IPS-15b (cell line): Measurements from ENCODE around the gene TMEM119.
"Not testable (repeated sequence)": the region's sequence is repeated elsewhere in the genome, so short reads cannot be mapped to it uniquely, and the experiment has no call there.

Experiments
- H3K27me3 ChIP-seq: one replicate; pipeline ENCODE4 v1.6.1; 2013; ENCODE audit warnings: low read length; ENCODE audit not compliant: control insufficient read depth, insufficient read depth
- H3K36me3 ChIP-seq: one replicate; pipeline ENCODE4 v1.6.1; 2013; ENCODE audit warnings: low read length; ENCODE audit not compliant: control insufficient read depth, insufficient read depth
- H3K4me1 ChIP-seq: one replicate; pipeline ENCODE4 v1.6.1; 2013; ENCODE audit warnings: mild to moderate bottlenecking, low read length; ENCODE audit not compliant: control insufficient read depth, insufficient read depth
- H3K4me3 ChIP-seq: one replicate; pipeline ENCODE4 v1.5.1; 2013; ENCODE audit warnings: low read depth, low read length
- H3K9ac ChIP-seq: one replicate; pipeline ENCODE4 v1.6.1; 2013; ENCODE audit warnings: low read depth, mild to moderate bottlenecking, low read length
- H3K9me3 ChIP-seq: one replicate; pipeline ENCODE4 v1.6.1; 2013; ENCODE audit warnings: mild to moderate bottlenecking, low read length; ENCODE audit not compliant: control insufficient read depth, insufficient read depth

The TMEM119 gene

DNA sequence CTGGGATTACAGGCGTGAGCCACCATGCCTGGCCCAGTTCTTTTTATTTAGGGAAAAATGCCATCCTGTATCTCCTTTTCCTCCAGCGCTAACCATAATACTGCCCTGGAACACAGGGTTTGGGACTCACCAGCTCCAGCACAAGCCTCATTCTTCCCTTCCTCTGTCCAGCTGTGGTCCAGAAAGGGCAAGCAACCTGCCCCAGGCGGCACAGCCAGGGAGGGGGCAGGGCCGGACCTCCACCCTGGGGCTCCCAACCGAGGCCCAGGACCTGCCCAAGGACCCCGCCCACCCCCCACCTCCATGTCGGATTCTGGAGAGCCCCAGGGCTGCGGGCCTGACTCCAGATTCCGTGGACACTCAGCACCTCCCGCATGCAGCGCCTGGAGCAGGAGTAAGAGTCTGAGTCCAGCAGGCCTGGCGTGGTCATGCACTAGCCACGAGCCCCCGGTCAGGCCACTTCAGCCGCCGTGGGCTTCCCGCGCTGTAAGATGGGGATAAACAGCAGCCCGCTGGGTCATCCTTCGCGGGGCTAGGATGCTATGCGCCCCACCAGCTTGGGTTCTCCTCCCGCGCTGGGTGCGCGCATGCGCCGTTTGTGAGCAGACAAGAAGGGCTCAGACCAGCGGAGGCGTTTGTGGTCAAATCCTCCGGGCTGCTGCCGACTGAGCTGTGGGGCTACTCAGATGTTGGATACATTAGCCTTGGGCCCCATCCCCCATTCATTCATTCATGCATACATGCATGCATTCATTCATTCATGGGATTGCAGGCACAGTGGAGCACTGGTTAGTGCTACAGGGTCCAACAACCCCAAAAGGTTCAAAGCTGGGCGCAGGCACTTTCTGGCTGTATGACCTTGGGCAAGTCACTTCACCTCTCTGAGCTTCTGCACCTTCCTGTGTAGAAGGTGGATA, 16.3 kb downstream of the TMEM119 start:
- Histone ChIP-seq H3K27me3 (no peaks in the 10 kb centered on the region), H3K9me3 (no peaks in the 10 kb centered on the region), H3K4me3 (no peak overlapping the region), H3K36me3 (no peaks in the 10 kb centered on the region), H3K9ac (no peak overlapping the region), H3K4me1 (no peaks in the 10 kb centered on the region)

DNA sequence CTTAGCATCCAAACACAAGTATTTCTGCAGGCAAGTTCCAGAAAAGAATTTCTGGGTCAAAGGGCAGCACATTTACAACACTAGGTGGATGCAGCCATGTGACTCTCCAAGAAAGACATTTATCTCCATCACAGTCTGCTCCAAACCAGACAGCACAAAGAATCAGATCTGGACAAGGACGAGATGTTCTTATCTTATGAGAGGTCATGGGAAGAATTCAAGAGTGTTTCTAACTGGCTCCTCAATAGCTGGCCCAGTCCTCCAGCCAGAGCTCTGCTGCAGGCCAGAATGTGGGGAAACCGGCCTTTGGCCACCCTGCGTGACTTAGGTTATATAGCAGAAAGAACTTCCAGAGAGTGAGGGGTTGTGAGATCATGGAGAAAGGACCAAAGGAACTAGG, 17.4 kb downstream of the TMEM119 start:
- Histone ChIP-seq H3K4me3 (no peak overlapping the region), H3K9me3 (no peaks in the 10 kb centered on the region), H3K9ac (no peak overlapping the region), H3K27me3 (no peaks in the 10 kb centered on the region), H3K4me1 (no peaks in the 10 kb centered on the region), H3K36me3 (no peaks in the 10 kb centered on the region)

DNA sequence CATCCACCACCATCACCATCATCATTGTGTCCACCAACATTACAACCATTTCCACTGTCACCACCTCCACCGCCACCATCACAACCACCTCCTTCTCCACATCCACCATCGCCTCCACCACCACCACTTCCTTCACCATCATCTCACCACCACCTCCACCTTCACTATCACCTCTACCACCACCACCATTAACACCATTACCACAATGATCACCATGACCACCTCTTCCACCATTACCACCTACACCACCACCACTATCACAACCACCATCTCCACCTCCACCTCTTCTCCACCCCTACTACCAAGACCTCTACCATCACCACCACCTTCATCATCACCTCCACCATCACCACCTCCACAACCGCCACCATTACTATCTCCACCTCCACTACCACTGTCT, 19.1 kb downstream of the TMEM119 start:
- Histone ChIP-seq H3K4me3 (no peak overlapping the region), H3K27me3 (no peaks in the 10 kb centered on the region), H3K4me1 (no peaks in the 10 kb centered on the region), H3K9me3 (no peaks in the 10 kb centered on the region), H3K36me3 (no peaks in the 10 kb centered on the region), H3K9ac (no peak overlapping the region)

DNA sequence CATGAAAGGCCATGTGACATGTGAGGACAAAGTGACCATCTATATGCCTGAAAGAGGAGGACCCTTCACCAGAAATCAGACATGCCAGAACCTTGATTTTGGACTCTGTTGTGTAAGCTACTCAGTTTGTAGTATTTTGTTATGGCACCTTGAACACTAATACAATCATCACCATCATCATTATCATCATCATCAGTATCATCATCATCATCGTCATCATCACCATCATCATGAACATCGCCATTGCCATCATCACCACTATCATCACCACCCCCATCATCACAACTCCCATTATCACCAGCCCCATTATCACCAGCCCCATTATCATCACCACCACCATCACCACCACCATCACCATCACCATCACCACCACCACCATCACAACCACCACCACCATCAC, 19.6 kb downstream of the TMEM119 start:
- no peaks in the 10 kb centered on the region for H3K36me3 ChIP-seq
- no peaks in the 10 kb centered on the region for H3K27me3 ChIP-seq
- no peaks in the 10 kb centered on the region for H3K9me3 ChIP-seq
- no peaks in the 10 kb centered on the region for H3K4me1 ChIP-seq
- H3K9ac ChIP-seq, result no peak overlapping the region
- no peak overlapping the region for H3K4me3 ChIP-seq

DNA sequence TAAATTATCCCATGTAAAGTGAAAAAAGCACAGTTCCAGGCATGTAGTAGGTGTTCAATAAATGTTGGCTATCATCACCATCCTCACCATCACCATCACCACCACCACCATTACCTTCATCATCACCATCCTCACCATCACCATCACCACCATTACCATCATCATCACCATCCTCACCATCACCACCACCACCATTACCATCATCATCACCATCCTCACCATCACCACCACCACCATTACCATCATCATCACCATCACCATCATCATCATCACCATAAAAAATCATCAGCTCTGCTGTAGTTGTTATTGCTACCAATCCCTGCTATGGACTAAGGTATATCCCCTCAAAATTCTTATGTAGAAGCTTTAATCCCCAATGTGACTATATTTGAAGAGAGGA, 20.4 kb downstream of the TMEM119 start:
- Histone ChIP-seq H3K9me3 (no peaks in the 10 kb centered on the region), H3K4me1 (no peaks in the 10 kb centered on the region), H3K9ac (no peak overlapping the region), H3K27me3 (no peaks in the 10 kb centered on the region), H3K36me3 (no peaks in the 10 kb centered on the region), H3K4me3 (no peak overlapping the region)

DNA sequence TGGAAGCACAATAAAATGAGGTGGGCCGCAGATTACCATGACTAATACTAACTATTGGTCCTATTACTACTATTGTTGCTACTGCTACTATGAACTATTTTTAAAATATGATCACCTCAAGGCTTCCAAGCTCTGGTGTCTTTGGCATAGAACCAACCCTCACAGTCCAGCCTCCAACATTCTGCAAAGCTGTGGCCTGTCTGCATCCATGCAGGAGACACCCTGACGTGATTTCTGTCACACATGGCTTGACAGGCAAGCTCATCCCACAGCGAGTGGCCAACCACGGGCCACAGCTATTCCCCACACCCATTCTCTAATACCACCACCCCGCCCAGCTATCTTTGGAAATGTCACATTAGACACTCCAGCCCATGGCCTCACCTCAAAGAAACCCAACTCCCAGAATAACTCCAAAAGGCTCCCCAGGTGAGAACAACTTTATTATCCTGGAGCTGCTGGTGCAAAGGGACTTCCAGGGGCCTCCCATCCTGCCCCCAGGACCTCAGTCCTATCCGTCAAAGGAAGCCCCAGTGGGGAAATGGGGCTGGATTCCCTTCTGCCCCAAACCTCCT, 21.1 kb downstream of the TMEM119 start:
- Histone ChIP-seq H3K9me3 (no peaks in the 10 kb centered on the region), H3K4me3 (no peak overlapping the region), H3K4me1 (no peaks in the 10 kb centered on the region)

DNA sequence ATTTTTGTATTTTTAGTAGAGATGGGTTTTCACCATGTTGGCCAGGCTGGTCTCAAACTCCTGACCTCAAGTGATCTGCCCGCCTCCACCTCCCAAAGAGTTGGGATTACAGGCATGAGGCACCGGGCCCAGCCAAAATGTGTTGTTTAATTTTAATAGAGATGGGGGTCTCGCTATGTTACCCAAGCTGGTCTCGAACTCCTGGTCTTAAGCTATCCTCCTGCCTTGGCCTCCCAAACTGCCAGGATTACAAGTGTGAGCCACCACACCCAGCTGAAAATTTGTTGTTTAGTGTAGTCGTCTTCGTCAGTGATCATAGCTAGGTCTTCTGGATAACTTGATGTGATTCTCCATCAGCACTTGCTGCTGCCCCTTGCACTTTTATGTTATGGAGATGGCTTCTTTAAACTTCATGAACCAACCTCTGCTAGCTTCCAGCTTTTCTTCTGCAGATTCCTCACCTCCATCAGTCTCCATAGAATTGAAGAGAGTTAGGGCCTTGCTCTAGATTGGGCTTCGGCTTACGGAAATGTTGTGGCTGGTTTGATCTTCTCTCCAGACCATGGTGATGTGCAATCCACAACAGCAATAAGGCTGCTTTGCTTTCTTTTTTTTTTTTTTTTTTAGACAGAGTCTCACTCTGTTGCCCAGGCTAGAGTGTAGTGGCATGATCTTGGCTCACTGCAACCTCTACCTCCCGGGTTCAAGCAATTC, 22.5 kb downstream of the TMEM119 start:
- H3K4me1 ChIP-seq, result no peaks in the 10 kb centered on the region
- no peaks in the 10 kb centered on the region for H3K9me3 ChIP-seq
- H3K4me3 ChIP-seq, result no peak overlapping the region
- no peak overlapping the region for H3K9ac ChIP-seq
- H3K27me3 ChIP-seq, result no peaks in the 10 kb centered on the region
- H3K36me3 ChIP-seq, result no peaks in the 10 kb centered on the region

More for the DNA sequence above, 21.1 kb downstream of the TMEM119 start:
- H3K27me3 ChIP-seq, result no peaks in the 10 kb centered on the region
- H3K9ac ChIP-seq, result no peak overlapping the region
- no peaks in the 10 kb centered on the region for H3K36me3 ChIP-seq

DNA sequence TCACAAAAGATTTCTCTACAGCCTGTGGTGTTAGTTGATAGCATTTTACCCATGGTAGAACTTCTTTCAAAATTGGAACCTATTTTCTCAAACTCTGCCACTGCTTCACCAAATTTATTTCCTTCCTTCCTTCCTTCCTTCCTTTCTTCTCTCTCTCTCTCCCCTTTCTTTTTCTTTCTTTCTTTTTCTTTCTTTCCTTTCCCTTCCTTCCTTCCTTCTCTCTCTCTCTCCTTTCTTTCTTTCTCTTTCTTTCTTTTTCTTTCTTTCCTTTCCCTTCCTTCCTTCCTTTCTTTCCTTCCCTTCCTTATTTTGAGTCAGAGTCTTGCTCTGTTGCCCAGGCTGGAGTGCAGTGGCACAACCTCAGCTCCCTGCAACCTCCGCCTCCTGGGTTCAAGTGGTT, 23.6 kb downstream of the TMEM119 start:
- H3K9me3 ChIP-seq, H3K27me3 ChIP-seq, H3K4me3 ChIP-seq, H3K36me3 ChIP-seq, H3K4me1 ChIP-seq, H3K9ac ChIP-seq: not testable (repeated sequence)

DNA sequence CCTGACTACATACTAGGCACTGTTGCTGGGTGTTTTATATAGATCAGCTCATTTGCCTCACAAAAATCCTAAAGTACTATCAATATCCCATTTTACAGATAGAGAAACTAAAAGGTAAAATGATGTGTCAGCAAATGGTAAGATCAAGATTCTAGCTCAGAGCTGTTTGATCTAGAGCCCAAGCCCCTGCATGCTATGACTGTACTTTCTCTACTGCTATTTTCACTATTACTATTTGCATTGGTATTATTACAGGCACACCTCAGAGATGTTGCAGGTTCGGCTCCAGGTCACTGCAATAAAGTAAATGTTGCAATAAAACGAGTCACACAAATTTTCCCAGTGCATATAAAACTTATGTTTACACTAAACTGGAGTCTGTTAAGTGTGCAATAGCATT, 24.6 kb downstream of the TMEM119 start:
- no peaks in the 10 kb centered on the region for H3K27me3 ChIP-seq
- no peaks in the 10 kb centered on the region for H3K9me3 ChIP-seq
- no peak overlapping the region for H3K9ac ChIP-seq
- no peak overlapping the region for H3K4me3 ChIP-seq
- no peaks in the 10 kb centered on the region for H3K4me1 ChIP-seq
- no peaks in the 10 kb centered on the region for H3K36me3 ChIP-seq

DNA sequence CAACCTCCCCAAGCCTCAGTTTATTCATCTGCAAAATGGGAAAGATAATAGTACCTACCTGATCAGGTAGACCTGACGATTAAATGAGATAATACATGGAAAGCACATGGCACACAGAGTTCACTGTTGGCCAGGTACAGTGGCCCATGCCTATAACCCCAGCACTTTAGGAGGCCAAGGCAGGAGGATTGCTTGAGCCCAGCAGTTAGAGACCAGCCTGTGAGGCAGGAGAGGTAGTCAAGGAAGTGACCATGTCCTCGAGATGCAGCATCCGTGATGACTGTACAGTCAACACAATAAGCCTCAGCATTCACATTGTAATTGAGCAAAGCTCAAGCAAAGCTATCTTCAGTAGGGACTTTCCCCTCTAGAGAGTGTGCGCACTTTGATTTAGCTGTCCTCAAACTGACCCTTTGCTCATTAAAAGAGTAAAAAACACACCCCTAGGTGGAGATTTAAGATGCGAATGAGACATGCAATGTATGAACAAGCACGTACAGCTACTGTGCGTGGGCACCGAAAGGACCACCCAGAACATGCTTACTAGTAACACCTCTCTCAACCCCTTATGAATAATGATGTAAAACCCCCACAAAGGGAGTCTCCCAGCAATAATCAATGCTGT, 25.6 kb downstream of the TMEM119 start:
- H3K9ac ChIP-seq, result no peak overlapping the region
- no peak overlapping the region for H3K4me3 ChIP-seq
- no peaks in the 10 kb centered on the region for H3K27me3 ChIP-seq
- peaks cover 10% of the 10 kb centered on the region for H3K36me3 ChIP-seq
- H3K9me3 ChIP-seq, result no peaks in the 10 kb centered on the region
- H3K4me1 ChIP-seq, result no peaks in the 10 kb centered on the region

DNA sequence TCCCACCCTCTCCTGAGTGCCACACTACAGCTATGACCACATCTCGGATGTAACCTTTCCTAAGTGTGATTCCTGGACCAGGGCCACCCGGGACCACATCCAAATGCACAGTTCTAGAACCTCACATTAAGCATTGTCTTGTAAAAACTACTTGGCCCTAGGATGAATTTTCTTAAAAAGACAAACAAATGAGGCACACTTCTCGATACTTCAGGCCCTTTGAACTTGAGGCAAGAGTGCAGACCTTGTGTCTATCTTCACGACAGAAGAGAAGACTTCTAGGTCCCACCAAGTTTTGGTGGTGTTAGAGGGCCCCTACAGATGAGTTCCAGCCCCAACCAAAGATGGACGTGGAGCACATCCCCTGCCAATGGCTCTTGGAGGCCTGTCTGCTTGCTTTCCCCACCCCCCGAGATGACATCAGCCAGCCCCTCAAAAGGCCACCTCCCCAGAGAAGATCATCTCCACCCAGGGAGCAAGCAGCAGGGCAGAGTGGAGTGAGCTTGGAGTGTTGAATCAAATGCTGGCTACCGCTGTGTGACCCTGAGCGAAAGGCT, 26.2 kb downstream of the TMEM119 start:
- Histone ChIP-seq H3K4me3 (no peak overlapping the region), H3K9ac (no peak overlapping the region), H3K27me3 (no peaks in the 10 kb centered on the region), H3K36me3 (peaks cover 16% of the 10 kb centered on the region), H3K4me1 (no peaks in the 10 kb centered on the region), H3K9me3 (no peaks in the 10 kb centered on the region)
